Cardiac fibroblast (primary cell): Measurements from ENCODE around the gene SDCCAG8.

Experiments used
- DNase-seq, 2 donors: peaks; one replicate each; pipeline versions ENCODE4 v3.0.0 to v3.0.0-alpha.2; 2010; ENCODE audit warnings: low read depth in 2 of 2
- H3K4me3 ChIP-seq, 2 donors: replicated peaks in 1 of 2; 1 replicate in 1 of 2; 2 replicates in 1 of 2; pipeline ENCODE4 v1.5.1; 2011; ENCODE audit warnings: low read depth in 2 of 2, low read length in 2 of 2, mild to moderate bottlenecking in 2 of 2, moderate library complexity in 1 of 2
- TF ChIP-seq, protein P1 (sequence below): IDR thresholded peaks from one replicate; pipeline ENCODE4 v1.5.1; 2011; ENCODE audit warnings: low read depth, mild to moderate bottlenecking, low read length, inconsistent platforms

Gene SDCCAG8

DNA sequence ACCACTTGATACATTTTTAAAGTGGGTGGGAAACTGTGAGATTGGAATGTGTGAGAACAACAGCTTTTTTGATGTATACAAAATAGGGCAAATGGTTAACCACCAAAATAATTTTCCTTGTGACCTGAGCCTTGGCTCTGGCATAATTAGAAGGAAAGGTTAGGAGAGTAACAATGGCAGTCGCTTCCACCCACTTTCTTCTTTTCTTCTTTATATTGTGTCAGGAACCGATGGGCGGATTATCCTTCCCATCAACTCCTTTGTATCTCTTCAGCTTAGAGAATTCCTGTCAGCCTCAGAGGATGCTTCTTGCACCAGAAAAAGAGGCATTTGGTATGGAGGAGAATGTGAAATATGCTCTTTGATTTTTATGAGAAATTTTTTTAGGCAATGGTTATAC, 90.6 kb downstream of the SDCCAG8 start:
- TF ChIP-seq, protein P1, sequence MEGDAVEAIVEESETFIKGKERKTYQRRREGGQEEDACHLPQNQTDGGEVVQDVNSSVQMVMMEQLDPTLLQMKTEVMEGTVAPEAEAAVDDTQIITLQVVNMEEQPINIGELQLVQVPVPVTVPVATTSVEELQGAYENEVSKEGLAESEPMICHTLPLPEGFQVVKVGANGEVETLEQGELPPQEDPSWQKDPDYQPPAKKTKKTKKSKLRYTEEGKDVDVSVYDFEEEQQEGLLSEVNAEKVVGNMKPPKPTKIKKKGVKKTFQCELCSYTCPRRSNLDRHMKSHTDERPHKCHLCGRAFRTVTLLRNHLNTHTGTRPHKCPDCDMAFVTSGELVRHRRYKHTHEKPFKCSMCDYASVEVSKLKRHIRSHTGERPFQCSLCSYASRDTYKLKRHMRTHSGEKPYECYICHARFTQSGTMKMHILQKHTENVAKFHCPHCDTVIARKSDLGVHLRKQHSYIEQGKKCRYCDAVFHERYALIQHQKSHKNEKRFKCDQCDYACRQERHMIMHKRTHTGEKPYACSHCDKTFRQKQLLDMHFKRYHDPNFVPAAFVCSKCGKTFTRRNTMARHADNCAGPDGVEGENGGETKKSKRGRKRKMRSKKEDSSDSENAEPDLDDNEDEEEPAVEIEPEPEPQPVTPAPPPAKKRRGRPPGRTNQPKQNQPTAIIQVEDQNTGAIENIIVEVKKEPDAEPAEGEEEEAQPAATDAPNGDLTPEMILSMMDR = no peak
- no peak overlapping the region for H3K4me3 ChIP-seq
- DNase-seq = no peak

DNA sequence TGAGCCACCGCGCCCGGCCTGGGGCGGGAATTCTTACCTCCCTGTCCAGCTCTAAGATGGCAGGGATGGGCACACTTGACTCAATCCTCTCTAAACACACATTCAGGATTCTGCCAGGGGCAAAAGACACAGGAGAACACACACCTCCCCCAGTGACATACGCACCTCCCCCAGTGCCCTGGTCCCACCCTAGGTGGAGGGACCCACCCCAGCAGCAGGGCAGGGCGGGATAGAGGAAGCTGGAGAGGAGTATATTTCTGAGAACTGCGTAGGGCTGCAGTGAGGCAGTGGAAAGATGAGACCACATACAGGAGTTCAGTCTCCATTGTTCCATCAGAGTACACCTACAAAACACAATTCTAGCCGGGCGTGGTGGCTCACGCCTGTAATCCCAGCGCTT, 92.5 kb downstream of the SDCCAG8 start:
- DNase-seq = no peak
- H3K4me3 ChIP-seq = no peak overlapping the region
- TF ChIP-seq, protein P1 = no peak

DNA sequence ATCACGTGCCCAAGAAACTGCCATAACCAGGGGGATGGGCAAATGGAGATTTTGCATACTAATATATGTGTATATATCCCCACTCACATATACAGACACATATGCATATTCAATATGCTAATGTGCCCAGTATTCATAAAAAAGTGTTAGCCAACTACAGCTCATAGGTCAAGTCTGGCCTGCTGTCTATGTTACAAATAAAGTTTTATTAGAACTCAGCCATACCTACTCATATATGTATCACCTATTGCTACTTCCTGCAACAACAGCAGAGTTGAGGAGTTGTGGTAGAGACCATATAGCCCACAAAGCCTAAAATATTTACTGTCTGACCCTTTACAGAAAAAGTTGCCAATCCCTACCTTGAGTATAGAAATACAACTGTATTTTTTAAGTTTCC, 93.3 kb downstream of the SDCCAG8 start:
- DNase-seq = no peak
- no peak overlapping the region for H3K4me3 ChIP-seq
- TF ChIP-seq, protein P1 = no peak

DNA sequence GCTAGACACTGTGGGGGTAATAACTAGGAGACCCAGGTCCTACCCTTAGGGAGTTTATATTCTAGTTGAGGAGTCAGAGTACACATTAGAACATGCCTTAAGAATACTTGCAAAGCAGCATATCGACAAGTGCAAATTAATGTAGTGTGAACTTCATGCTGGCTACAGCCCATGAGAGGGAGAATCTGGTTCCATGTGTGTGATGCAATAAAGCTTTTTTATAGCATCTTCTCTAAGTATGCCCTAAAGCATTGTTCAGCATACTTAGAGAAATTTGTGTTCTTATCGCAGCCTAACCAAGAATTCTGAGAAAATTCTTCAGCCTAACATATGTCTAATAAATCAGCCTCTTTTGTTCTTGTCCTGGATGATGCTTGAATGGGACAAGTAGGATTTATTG, 95.5 kb downstream of the SDCCAG8 start:
- DNase-seq = no peak
- no peak overlapping the region for H3K4me3 ChIP-seq
- TF ChIP-seq, protein P1 = no peak

DNA sequence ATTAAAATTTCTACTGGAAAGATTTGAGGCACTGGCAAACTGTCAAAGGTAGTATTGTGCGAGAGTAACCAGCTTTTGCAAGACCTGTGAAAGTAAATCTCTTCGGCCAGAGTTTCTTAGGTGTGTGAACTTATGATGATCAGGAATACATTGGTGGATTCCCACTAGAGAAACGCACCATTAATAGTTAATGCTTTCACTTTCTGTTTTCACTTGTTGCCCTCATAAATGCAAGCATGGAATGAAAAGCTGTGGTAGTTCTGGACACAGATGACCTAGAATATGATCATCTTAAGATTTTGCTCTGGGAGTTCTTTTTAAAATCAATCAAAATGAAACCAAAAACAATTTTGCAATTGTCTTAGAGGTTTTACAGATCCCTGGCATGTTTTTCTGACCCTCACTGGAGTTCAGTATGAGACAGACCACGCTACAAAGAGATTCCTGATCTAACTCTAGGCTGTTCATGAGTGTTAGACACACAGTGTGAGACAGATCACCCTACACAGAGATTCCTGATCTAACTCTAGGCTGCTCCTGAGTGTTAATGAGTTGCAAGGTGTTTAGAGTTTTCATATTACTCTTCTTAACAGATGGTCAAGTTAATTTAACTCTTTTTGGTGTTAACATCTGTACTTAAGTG, 98.8 kb downstream of the SDCCAG8 start:
- peak; percentile 9 to 19 for DNase-seq
- TF ChIP-seq, protein P1 = no peak
- H3K4me3 ChIP-seq = no peak overlapping the region

DNA sequence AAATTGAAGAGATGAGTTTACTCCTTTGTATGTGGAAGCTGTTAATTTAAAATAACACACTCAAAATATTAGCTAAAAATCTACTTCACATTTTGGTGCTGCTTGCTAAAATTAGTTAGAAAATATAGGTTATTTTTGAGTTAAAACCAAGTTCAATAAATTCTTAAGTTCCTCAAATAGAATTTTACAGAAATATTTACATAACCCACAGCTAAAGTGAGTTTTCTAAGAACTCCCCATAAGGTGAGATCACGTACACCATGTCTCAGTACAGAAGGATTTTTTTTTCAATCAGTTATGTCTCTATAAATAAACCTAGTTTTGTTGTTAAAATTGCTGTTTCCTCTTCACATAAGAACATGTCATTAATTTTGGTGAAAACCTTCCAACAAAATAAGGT, 108.0 kb downstream of the SDCCAG8 start:
- DNase-seq = no peak
- no peak overlapping the region for H3K4me3 ChIP-seq
- TF ChIP-seq, protein P1 = no peak

DNA sequence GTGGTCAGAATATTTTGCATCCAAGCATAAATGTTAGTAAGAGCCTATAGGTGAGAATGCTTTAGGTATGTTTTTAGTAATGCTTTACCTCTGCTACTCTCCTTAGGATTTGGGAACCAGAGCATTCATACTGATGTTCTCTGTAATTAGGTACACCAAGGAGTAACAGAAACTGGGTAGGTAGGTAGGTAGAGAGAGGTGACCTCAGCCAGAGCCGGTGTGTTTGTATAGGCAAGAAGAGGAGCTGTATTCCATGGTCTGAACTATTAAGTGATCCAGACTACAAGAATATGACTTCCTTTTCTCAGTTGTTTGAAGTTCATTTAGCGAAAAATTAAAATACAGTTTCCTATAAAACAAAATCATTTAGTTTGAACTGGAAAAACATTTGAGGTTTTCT, 108.5 kb downstream of the SDCCAG8 start:
- TF ChIP-seq, protein P1 = no peak
- DNase-seq = no peak
- no peak overlapping the region for H3K4me3 ChIP-seq
